ENCODE measurements around the gene RALGPS1. TPM values are rescaled to one million over a fixed set of nuclear protein-coding genes. Genes with fewer than 3 reads are reported as not detected.

Gene RALGPS1
- polyA plus RNA-seq, 1 experiment: 1.7 TPM

- DNase-seq (ENCODE audit: low read depth): no peak
- CTCF ChIA-PET: interaction anchor here (0.7 kb wide), 1 partner anchor 1053 kb away, joined by 7 read pairs; no protein-coding TSS in a partner anchor
- POLR2A ChIA-PET: no interaction called here
Measured at GRCh38 chr9:127035948-127036347, 121.4 kb downstream of the RALGPS1 start.

GRCh38 chr9:127036437-127036836 is 121.9 kb downstream of the RALGPS1 start:
- POLR2A ChIA-PET: no interaction called here
- Histone ChIP-seq H3K27me3 (ENCODE audit: control insufficient read depth, insufficient read depth, low read length) (no peaks in the 10 kb centered on the region), H3K4me3 (ENCODE audit: low read depth, low read length) (no peak overlapping the region), H3K36me3 (ENCODE audit: control insufficient read depth, insufficient read depth, low read length) (no peaks in the 10 kb centered on the region)
- CTCF ChIA-PET: interaction anchor here (0.7 to 1.2 kb wide), 2 partner anchors 10 to 1052 kb away, joined by 3 to 7 read pairs; no protein-coding TSS in a partner anchor
- no peak for DNase-seq (ENCODE audit: low read depth)
- no peak for TF ChIP-seq CTCF (IDR thresholded peaks at IDR 0.05; ENCODE audit: insufficient read depth, low read depth, low read length)

More at GRCh38 chr9:127035948-127036347, 121.4 kb downstream of the RALGPS1 start:
- H3K27me3 ChIP-seq (ENCODE audit: control insufficient read depth, insufficient read depth, low read length): no peaks in the 10 kb centered on the region
- no peaks in the 10 kb centered on the region for H3K36me3 ChIP-seq (ENCODE audit: control insufficient read depth, insufficient read depth, low read length)
- no peak for TF ChIP-seq CTCF (IDR thresholded peaks at IDR 0.05; ENCODE audit: insufficient read depth, low read depth, low read length)
- H3K4me3 ChIP-seq (ENCODE audit: low read depth, low read length): no peak overlapping the region

- Histone ChIP-seq H3K4me3 (ENCODE audit: low read depth, low read length) (no peak overlapping the region), H3K36me3 (ENCODE audit: control insufficient read depth, insufficient read depth, low read length) (no peaks in the 10 kb centered on the region), H3K27me3 (ENCODE audit: control insufficient read depth, insufficient read depth, low read length) (no peaks in the 10 kb centered on the region)
- ChIA-PET POLR2A (no interaction called here), CTCF (no interaction called here)
- no peak for DNase-seq (ENCODE audit: low read depth)
- no peak for TF ChIP-seq CTCF (IDR thresholded peaks at IDR 0.05; ENCODE audit: insufficient read depth, low read depth, low read length)
Measured at GRCh38 chr9:127038531-127038930, 123.9 kb downstream of the RALGPS1 start.

- no peak overlapping the region for H3K4me3 ChIP-seq (ENCODE audit: low read depth, low read length)
- CTCF ChIA-PET: no interaction called here
- POLR2A ChIA-PET: no interaction called here
- no peak for DNase-seq (ENCODE audit: low read depth)
- H3K36me3 ChIP-seq (ENCODE audit: control insufficient read depth, insufficient read depth, low read length): no peaks in the 10 kb centered on the region
- H3K27me3 ChIP-seq (ENCODE audit: control insufficient read depth, insufficient read depth, low read length): no peaks in the 10 kb centered on the region
- no peak for TF ChIP-seq CTCF (IDR thresholded peaks at IDR 0.05; ENCODE audit: insufficient read depth, low read depth, low read length)
Measured at GRCh38 chr9:127039492-127039891, 124.9 kb downstream of the RALGPS1 start.

GRCh38 chr9:127045148-127045547 is 130.6 kb downstream of the RALGPS1 start:
- no peaks in the 10 kb centered on the region for H3K27me3 ChIP-seq (ENCODE audit: control insufficient read depth, insufficient read depth, low read length)
- DNase-seq (ENCODE audit: low read depth): no peak
- no peak for TF ChIP-seq CTCF (IDR thresholded peaks at IDR 0.05; ENCODE audit: insufficient read depth, low read depth, low read length)
- POLR2A ChIA-PET: no interaction called here
- no peak overlapping the region for H3K4me3 ChIP-seq (ENCODE audit: low read depth, low read length)
- CTCF ChIA-PET: no interaction called here
- H3K36me3 ChIP-seq (ENCODE audit: control insufficient read depth, insufficient read depth, low read length): no peaks in the 10 kb centered on the region

All from BJ (cell line).